ENCODE measurements around the gene DUS1L. TPM values are rescaled to one million over a fixed set of nuclear protein-coding genes. Genes with fewer than 3 reads are reported as not detected.

Gene DUS1L
- polyA plus RNA-seq, 1 of the 3 experiments (the other 2 are of a cell fraction) = 163 TPM

- Histone ChIP-seq H3K4me1 (ENCODE audit: control insufficient read depth in 1 of 2, insufficient read depth in 2 of 2, low read depth in 1 of 2, low read length in 1 of 2) (peaks cover 18 to 39% of the 10 kb centered on the region in 2 experiments; a peak in 3 of 4 replicates), H2AFZ (ENCODE audit: low read depth) (no peak overlapping the region), H3K9me2 (no peaks in the 10 kb centered on the region), H3K9ac (no peak overlapping the region), H4K20me1 (ENCODE audit: insufficient read depth) (peaks cover 16% of the 10 kb centered on the region), H3K27ac (ENCODE audit: low read depth in 2 of 2, low read length in 1 of 2) (no peak overlapping the region), H3K4me2 (no peak overlapping the region), H3K79me2 (ENCODE audit: insufficient read depth) (peaks cover 27% of the 10 kb centered on the region), H3F3A (replicated peaks; ENCODE audit: insufficient read depth) (peaks cover 30% of the 10 kb centered on the region), H3K27me3 (ENCODE audit: insufficient read depth) (no peaks in the 10 kb centered on the region), H3K4me3 (ENCODE audit: low read depth in 2 of 2, low read length in 1 of 2) (no peak overlapping the region), H3K9me3 (no peaks in the 10 kb centered on the region), H3K36me3 (replicated peaks in 1 of 2; ENCODE audit: control insufficient read depth in 1 of 2, insufficient read depth in 2 of 2, low read length in 1 of 2) (peaks cover 0 to 9% of the 10 kb centered on the region in 2 experiments)
- no peak for DNase-seq
- CTCF ChIA-PET = interaction anchor here (1.3 to 35.7 kb wide), 5 partner anchors 11 to 156 kb away, joined by 5 to 1216 read pairs (median 43); partner anchors contain the start of genes DCXR and NOTUM
- 96% methylated on average over 24 of the region's 25 CpGs for WGBS (ENCODE audit: low lambda C conversion rate)
- TF ChIP-seq, protein P1, sequence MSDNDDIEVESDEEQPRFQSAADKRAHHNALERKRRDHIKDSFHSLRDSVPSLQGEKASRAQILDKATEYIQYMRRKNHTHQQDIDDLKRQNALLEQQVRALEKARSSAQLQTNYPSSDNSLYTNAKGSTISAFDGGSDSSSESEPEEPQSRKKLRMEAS (IDR thresholded peaks at IDR 0.05; ENCODE audit: low read depth) = no peak
- TF ChIP-seq TAF1 (IDR thresholded peaks at IDR 0.05; ENCODE audit: borderline replicate concordance, low read depth, low read length) (no peak), CTCF (IDR thresholded peaks at IDR 0.05) (no peak)
- POLR2A ChIA-PET = interaction anchor here (0.7 kb wide), 1 partner anchor 58 kb away, joined by 3 read pairs; no protein-coding TSS in a partner anchor
Measured at GRCh38 chr17:82025401-82026107, 40.0 kb downstream of the DUS1L start.

DNA sequence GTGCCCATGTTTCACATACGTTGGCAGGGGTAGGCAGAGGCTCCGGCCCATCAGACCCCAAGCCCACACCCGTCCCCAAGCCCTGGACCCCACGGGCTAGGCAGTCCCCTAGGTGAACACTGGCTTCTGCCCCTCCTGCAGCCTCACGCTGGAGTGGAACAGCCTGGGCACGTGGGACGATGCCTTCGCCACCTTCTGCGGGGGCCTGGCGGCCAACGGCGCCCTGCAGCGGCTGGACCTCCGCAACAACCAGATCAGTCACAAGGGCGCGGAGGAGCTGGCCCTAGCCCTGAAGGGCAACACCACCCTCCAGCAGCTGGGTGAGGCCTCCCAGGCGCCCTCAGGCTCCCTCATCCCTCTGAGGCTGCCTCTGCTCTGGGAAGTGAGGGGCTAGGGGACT is 40.7 kb downstream of the DUS1L start:
- H3K79me2 ChIP-seq (ENCODE audit: insufficient read depth) = peaks cover 30% of the 10 kb centered on the region
- H3K27ac ChIP-seq (ENCODE audit: low read depth in 2 of 2, low read length in 1 of 2) = no peak overlapping the region
- H4K20me1 ChIP-seq (ENCODE audit: insufficient read depth) = peaks cover 19% of the 10 kb centered on the region
- H3K4me3 ChIP-seq (ENCODE audit: low read depth in 2 of 2, low read length in 1 of 2) = no peak overlapping the region
- CTCF ChIA-PET = interaction anchor here (1.4 to 35.7 kb wide), 6 partner anchors 12 to 156 kb away, joined by 3 to 1216 read pairs (median 56); partner anchors contain the start of genes DCXR and NOTUM
- TF ChIP-seq CTCF (IDR thresholded peaks at IDR 0.05) = no peak
- no peak overlapping the region for H2AFZ ChIP-seq (ENCODE audit: low read depth)
- H3K4me1 ChIP-seq (ENCODE audit: control insufficient read depth in 1 of 2, insufficient read depth in 2 of 2, low read depth in 1 of 2, low read length in 1 of 2) = peaks cover 18 to 39% of the 10 kb centered on the region in 2 experiments; a peak in 3 of 4 replicates
- no peak overlapping the region for H3K4me2 ChIP-seq
- DNase-seq = no peak
- H3K9me2 ChIP-seq = no peaks in the 10 kb centered on the region
- H3K36me3 ChIP-seq (replicated peaks in 1 of 2; ENCODE audit: control insufficient read depth in 1 of 2, insufficient read depth in 2 of 2, low read length in 1 of 2) = peaks cover 0 to 9% of the 10 kb centered on the region in 2 experiments
- H3F3A ChIP-seq (replicated peaks; ENCODE audit: insufficient read depth) = peaks cover 32% of the 10 kb centered on the region
- 97% methylated on average over 17 of the region's 17 CpGs for WGBS (ENCODE audit: low lambda C conversion rate)
- H3K27me3 ChIP-seq (ENCODE audit: insufficient read depth) = no peaks in the 10 kb centered on the region
- POLR2A ChIA-PET = interaction anchor here (4.2 kb wide), 1 partner anchor 65 kb away, joined by 41 read pairs; the partner anchor contains the start of gene NOTUM
- H3K9me3 ChIP-seq = no peaks in the 10 kb centered on the region
- H3K9ac ChIP-seq = no peak overlapping the region
